DMS79 (cell line): Measurements from ENCODE around the gene ZNF134.

ENCODE experiments used
- DNase-seq: peaks from one replicate; lab custom pipeline; 2025; lab: John Stamatoyannopoulos, UW

The ZNF134 gene

DNA sequence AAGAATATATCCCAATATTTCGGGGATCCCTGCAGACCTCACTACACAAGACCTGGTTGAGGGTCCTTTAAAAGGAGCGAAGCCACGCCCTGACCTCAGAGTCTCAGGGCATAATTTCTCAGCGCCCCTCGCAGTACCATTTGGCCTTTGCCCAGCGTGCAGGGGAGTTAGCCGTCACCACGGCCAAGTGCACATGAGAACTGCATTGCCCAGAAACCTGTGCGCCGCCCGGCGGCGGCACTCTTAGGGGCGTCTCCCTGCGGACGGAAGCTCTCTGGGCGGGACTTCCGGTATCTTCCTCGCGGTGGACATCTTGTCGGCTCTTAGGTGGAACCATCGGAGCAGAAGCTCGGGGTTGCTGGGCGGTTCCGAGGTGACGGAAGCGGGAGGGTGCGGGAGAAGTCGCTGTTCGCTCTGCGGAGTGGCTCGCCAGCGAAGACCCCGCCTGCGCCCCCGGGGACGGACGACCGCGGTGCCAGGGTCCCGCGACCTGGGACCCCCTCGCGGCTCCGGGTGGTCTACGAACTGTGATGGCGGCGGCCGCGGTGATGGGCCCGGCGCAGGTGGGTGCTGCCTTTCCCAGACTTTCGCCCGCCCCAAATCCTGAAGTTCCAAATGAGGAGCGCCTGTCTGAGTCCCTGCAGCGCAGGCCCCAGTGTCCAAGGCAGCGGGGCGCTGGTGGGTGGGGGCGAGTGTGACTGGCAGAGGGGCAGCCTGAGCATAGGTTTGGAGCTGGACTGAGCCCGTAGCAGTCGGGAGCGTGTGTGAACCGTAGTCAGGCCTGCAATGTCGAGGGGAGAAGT is at the start of gene ZNF134:
ZNF134 (plus strand) TSS at position 302 of the 803 bp plus-strand sequence. CDS start 5,227 bp downstream, outside the sequence.
- DNase-seq: peak; percentile 73

DNA sequence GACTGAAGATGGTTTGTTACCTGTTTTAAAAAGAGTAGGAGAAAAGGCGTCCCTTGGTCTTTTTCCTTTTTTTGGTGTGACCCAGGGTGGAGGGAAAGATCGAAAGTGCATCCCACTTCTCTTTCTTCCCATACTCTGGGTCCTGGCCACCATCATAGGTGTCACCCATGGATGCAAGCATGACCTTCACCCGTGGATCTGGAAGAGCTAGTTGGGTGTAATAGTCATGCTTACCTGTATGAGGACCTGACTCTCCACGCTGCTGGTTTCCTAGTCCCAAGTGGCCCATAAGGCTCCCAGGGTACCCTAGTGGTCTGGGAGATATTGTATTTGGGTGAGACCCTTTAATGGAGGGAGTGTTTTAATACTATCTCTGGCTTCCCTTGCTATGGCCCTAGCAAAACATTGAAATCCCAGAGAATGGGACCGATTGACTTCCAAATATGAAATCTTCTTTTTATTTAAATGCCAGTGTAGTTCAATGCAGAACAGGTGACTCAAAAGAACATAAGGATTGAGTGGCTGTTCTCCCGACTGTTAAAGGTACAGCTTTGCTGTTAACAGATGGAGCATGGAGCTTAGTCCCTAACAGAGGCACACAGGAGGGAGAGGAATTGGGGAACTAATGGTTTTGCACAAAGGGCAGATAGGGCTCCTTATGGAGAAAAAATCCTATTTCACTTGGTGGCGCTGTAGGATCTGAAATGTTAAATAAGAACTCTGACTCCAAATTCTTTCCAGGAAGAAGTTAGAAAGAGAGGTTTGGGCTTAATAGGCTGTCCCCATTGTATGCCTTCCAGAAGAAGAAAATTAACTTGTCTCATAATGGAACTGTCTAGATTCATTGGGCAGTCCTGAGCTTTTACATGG is 47.4 kb upstream of the ZNF134 start:
- no peak for DNase-seq

DNA sequence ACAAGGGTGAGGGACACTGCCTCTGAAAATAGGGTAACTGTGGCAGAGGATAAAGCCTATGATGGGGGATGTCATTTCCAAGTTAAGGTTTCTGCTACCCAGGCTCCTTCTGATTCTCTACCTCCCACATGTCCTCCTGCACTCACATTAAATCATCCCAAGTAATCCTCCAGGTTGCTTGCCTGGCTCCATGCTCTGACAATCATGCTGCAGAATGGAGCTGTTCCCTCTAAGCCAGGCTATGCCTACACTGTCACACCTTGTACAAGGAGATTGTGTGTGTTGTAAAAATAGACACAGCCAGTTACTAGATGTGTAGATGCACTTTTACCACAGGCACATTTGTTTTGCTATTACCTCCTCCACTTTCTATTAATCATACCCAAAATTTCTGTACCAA is 43.3 kb upstream of the ZNF134 start:
- no peak for DNase-seq

DNA sequence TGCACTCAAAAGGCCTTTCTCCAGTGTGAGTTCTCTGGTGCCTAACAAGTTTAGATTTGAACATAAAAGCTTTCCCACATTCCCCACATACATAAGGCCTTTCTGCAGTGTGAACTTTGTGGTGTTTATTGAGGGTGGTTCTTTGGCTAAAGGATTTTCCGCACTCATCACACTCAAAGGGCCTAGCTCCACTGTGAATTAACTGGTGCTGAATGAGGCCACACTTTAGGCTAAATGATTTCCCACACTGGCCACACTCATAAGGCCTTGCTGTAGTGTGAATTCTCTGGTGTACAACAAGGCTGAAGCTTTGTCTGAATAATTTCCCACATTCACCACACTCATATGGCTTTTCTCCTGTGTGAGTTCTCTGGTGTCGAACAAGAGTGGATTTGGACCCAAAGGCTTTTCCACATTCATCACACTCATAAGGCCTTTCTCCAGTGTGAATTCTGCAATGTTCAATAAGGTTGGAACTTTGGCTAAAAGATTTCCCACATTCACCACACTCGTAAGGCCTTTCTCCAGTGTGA is 41.6 kb upstream of the ZNF134 start:
- no peak for DNase-seq

DNA sequence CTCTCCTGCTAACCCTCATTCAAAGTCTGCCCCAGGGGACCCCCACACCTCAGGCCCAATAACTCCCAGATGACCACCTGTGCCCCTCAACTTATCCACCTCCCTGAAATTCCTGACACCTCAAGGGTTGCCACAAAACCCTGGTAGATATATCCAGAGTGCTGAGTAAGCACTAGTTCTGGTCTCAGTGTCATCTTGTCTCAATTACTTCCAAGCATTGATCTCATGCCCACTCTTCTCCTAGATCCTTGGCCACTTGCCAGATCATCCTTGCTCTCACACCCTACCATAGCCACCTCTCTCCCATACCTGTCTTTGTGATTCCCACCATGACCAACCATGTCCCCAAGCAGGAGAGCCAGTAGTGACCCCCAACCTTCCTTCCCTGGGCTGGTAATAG is 37.4 kb upstream of the ZNF134 start:
- no peak for DNase-seq

DNA sequence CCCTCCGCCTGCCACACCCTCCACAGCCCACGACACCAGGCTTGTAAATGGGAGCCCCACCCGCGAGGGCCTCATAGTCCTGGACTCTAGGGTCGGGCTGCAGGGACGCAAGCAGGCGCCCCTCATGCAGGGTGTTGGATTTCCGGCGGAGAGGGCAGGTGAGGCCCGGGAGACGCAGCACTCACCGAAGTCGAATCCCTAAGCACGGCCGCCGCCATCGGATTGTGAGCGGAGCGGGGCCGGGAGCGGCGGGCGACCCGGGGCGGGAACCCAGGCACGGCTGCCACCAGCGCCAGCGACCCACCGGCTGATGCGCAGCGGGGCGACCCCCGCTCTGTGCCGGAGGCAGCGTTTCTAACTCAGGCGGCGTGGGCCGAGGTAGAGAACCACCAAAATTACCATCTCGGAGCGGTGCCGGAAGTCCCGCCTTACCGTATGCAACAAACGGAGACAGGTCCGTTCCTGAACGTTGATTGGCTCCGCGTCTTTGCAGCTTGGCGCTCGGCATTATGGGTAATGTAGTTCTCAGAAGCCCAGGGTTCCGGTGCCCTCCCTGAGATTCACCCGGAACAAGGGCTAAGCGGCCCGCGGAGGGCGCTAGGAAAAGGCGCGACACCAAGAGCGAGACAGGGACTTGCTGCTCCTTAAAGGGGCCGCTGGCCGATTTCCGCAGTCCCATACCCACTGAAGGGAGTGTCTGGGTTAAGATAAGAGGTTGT is 35.4 kb upstream of the ZNF134 start, which contains the start of gene ZNF416:
ZNF416 (minus strand) TSS at position 425 of the 719 bp plus-strand sequence; CDS start at position 218, 207 bp downstream.
- peak; percentile 95 for DNase-seq

DNA sequence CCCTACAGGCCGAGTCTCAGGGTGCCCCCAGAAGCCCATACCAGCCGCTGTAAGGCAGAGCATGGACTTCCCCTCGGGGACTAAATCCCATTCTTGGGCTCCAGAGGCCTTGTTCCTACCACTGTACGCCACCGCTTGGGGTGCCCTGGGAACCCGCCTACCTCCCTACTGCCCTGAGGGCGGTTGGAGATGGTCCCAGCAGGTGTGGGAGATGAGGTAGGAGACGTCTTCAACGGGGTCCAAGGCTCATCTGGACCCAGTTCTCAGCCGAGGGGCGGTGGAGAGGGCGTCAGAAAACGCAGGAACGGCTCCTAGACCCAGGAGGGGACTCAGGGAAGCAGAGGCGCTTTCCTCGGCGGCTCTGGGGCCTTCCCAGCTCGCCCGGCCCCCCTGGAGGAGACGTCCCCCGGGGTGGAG is 30.9 kb upstream of the ZNF134 start:
- DNase-seq: no peak

DNA sequence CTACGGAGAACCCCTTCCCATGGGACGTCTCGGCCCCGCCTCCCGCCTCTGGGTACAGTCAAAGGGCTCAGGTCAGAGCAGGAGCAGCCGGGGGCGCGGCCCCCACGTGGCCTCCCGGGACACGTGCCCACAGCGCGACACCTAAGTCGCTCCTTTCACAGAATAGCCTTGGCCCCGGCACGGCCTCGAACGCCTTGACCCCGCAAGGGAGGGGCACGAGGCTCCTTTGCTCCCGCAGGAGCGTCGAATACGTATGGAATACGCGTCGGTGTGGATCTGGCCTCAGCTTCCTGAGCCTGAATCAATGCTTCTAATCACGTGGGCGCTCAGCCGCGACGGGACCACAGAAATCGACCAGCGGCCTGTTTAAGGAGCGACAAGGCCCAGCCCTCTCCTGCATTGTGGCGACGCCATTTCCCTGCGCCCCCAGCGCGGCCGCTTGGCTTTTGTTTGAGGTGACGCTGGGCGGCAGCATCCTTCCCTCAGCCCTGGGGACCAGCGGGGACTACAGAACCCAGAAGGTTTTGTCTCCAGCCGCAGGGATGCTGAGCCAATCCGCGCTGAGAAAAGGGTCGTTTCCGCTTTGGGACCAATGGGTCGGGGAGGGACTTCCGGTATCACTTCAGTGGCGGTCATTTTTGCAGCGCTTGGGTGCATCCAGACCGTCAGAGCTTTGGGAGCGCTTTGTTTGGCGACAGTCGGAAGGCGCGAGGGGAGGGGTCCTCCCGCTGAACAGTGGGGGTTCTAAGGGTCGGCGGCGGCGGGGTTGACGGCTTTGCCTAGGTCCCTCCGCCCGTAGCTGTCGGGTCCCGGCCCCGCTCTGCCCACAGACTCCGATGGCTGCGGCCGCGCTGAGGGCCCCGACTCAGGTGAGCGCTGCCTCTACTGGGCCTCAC is 30.3 kb upstream of the ZNF134 start, which contains the start of gene ZIK1:
ZIK1 (plus strand) TSS at position 625 of the 896 bp plus-strand sequence; CDS start at position 837, 212 bp downstream.
- DNase-seq: peak; percentile 94

DNA sequence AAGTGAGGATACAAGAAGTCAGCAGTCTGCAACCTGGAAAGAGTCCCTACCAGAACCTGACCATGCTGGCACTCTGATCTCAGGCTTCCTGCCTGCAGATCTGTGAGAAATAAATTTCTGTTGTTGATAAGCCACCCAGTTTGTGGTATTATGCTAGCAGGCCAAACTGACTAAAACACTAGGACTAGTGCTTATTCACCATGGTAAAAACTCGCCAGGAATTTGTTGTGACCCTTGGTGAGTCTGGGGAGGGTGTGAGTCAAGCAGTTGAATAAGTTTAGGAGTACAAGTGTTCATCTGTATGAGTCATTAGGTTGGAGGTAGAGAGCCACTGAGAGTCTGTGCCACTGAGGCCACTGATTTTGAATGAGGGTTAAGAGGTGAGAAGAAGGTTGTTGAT is 26.5 kb upstream of the ZNF134 start:
- no peak for DNase-seq

DNA sequence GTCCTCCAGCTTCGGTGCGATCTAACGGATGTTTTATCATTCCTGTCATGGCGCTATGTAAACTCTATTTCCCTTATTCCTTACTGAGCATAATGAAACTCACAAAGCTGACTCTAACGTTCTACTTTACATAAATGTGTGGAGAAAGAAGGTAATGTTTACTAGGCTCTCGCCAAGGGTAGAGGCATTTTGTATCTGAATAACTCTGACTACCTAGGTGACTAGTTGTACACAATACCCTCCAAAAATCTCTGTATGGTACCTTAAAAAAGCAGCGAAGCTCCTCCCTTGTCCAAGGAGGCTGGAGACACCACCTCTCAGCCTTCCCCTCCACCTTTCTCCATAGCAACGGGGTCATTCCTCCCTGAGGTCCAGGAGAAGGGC is 14.7 kb upstream of the ZNF134 start:
- no peak for DNase-seq

DNA sequence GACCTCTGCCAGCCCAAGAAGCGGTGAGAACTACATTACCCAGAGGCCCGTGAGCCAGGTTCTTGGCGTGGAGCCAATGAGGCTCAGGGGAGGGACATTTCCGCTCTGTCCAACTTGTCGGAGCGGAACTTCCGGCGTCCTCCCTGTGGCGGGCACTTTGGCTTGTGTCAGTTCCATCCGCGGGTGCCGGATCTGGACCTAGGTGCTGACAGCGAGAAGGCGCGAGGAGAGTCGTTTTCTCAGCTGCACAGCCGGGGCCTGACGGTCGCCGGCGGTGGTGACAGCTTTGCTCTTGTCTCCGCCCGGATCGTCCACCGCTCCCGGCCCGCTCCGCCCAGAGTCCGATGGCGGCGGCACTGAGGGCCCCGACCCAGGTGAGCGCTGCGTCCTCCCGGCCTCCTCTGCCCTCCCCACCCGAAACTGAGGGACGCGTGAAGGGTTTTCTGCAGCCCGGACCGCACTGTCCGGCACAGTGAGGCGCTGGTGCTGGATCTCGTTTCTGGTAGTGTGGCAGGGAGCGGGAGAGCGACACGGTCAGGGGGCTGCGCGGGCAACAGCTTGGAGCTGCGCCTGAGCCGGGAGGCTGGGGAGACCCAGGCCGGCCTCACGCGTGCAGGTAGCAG is 14.2 kb upstream of the ZNF134 start, which contains the start of gene ZNF530:
ZNF530 (plus strand) TSS at position 125 of the 623 bp plus-strand sequence. CDS start 4,461 bp downstream, outside the sequence.
- DNase-seq: peak; percentile 78

DNA sequence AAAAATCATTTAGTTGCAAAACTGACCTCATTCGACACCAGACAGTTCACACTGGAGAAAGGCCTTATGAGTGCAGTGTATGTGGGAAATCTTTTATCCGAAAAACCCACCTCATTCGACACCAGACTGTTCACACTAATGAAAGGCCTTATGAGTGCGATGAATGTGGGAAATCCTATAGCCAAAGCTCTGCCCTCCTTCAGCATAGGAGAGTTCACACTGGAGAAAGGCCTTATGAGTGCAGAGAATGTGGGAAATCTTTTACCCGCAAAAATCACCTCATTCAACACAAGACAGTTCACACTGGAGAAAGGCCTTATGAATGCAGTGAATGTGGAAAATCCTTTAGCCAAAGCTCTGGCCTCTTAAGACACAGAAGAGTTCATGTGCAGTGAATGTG is 7.1 kb upstream of the ZNF134 start:
- DNase-seq: no peak

DNA sequence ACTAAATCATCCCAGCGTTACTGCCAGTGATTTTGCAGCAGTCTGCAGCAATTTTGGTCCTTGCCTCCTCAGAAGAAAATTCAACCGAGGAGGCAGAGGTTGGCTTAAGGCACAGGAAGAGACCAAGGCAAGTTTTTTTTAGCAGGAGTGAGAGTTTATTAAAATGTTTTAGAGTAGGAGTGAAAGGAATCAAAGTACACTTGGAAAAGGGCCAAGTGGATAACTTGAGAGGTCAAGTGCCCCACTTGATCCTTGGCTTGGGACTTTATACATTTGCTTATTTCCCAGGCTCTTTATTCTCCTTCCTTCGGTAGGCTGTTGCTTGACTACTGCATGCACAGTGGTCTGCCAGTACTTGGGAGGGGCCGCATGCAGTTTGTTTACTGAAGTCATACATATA is 2.9 kb upstream of the ZNF134 start:
- no peak for DNase-seq

DNA sequence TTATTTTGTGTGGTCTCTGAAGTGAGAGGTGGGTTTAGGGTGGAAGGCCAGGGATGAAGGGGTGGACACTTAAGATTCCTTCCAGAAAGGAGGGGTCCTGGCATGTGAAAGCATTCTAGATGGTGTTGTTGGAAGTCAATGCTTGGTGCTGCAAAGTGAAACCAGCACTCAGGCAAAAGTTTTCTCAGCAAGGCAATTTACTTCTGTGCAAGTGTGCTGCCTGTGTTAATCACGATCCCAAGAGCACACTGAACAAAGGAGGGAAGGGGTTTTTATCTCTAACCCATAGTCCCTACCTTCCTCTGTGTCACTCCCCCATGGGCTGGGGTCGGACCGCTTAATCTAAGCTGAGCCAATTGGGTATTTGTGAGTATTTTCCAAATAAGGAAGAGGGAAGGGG is 1.3 kb downstream of the ZNF134 start:
- DNase-seq: no peak

DNA sequence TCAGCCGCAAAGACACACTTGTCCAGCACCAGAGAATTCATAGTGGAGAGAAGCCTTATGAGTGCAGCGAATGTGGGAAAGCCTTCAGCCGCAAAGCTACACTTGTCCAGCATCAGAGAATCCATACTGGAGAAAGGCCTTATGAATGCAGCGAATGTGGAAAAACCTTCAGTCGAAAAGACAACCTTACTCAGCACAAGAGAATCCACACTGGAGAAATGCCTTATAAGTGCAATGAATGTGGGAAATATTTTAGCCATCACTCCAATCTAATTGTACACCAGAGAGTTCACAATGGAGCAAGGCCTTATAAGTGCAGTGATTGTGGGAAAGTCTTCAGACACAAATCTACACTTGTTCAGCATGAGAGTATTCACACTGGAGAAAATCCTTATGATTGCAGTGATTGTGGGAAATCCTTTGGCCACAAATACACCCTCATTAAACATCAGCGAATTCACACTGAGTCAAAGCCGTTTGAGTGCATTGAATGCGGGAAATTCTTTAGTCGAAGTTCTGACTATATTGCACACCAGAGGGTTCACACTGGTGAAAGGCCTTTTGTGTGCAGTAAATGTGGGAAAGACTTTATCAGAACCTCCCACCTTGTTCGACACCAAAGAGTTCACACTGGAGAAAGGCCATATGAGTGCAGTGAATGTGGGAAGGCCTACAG is 6.8 kb downstream of the ZNF134 start:
- no peak for DNase-seq

DNA sequence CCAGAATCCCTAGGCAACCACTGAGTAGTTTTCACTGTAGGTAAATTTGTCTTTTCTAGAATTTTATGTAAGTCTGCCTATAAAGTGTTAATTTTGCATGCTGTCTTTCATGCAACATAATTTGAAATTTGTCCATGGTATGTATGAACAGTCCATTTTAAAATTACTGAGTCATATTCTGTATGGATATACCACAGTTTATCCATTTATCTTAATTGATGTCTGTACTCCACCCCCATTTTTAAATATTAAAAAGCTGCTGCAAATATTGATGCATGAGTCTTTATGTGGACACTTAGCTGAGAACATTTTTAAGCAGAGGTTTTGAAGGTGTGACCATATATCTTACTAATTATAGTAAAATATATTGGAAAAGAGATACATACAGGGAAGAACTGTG is 9.0 kb downstream of the ZNF134 start:
- DNase-seq: no peak

DNA sequence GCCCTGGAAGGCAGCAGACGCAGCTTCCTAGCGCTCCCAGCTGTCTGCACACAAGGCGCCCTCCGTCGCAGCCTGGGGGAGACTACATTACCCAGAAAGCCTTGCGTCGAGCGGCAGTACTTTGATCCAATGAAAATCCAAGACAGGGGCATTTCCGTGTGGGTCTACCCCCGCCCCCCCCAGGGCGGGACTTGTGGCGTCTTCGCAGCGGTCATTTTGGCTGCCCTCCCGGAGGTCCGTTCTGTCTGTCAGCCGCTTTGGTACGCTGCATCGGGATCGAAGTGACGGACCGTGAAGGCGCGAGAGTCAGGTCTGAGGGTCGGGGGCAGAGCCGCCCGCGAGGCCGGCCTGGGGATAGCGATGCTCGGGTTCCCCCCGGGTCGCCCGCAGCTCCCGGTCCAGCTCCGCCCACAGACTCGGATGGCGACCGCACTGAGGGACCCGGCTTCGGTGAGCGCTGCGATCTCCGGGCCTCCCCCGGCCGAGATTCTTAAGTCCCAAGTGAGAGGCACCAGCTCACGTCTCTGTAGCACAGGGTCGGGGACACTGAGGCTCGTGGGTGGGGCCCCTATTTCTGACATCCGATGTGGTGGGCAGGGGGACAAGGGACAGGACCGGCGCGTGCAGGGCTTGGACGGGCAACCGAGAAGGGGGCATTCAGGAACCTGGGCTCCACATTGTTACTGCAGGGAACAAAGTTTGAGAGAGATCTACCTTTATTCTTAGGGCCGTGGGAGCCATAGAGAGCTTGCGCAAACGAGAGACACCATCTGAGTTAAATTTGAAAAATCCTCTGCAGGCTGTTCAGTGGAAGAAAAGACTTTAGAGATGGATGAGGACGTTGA is 19.2 kb downstream of the ZNF134 start, which contains the start of gene ZNF211:
ZNF211 (plus strand) TSS at position 182 of the 845 bp plus-strand sequence; CDS start at position 361, 179 bp downstream.
- DNase-seq: peak; percentile 76

DNA sequence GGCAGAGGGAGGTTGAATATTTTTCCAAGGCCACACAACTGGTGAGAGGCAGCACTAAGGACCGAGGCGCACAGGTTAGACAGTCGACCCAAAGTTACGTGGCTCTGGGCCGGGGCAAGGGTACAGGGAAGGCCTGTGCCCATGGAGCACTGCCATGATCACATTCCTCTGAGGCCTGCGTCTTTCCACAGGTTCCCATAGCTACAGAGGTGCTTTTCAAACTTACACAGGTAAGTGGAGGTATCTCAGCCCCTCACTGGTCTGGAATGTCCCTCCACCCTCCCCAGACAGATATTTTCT is 19.7 kb downstream of the ZNF134 start:
- no peak for DNase-seq

DNA sequence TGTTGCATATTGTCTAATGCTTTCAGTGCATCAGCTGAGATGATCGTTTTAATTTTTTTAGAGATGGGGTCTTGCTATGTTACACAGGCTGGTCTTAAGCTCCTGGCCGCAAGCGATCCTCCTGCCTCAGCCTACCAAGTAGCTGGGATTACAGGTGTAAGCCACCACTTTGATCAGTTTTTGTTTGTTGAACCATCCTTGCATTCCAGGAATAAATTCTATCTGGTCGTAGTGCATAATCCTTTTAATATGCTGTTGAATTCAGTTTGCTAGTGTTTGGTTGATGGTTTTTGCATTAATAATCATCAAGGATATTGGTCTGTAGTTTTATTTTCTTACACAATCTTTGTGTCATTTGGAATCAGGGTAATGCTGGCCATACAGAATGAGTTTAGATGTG is 23.3 kb downstream of the ZNF134 start:
- DNase-seq: no peak
